Esophagus squamous epithelium (tissue), 5 donors: ENCODE measurements around the gene APMAP. TPM values are rescaled to one million over a fixed set of nuclear protein-coding genes. Genes with fewer than 3 reads are reported as not detected.

Experiments
- DNase-seq: peaks from one replicate; lab custom pipeline; 2025; lab: John Stamatoyannopoulos, UW
- H3K27ac ChIP-seq, 4 donors: fragments of 200-600 bp; sonication (generic); one replicate each; pipeline ENCODE4 v1.5.1; 2016 to 2019; ENCODE audit warnings: mild to moderate bottlenecking in 1 of 4
- H3K27me3 ChIP-seq, 4 donors: fragments of 200-600 bp; sonication (generic); 1 replicate in 3 of 4; 2 replicates in 1 of 4; pipeline versions ENCODE4 v1.5.1 to v1.6.0; 2017 to 2021; ENCODE audit warnings: antibody characterized with exemption in 1 of 4
- H3K36me3 ChIP-seq, 3 donors: fragments of 200-600 bp; sonication (generic); one replicate each; pipeline ENCODE4 v1.5.1; 2016 to 2019
- H3K4me1 ChIP-seq, 3 donors: fragments of 200-600 bp; sonication (generic); one replicate each; pipeline ENCODE4 v1.5.1; 2017 to 2019
- H3K4me3 ChIP-seq, 4 donors: fragments of 200-600 bp; sonication (generic); 1 replicate in 3 of 4; 2 replicates in 1 of 4; pipeline ENCODE4 v1.5.1; 2016 to 2019; ENCODE audit warnings: mild to moderate bottlenecking in 2 of 4, moderate library complexity in 1 of 4
- H3K9me3 ChIP-seq, 3 donors: fragments of 200-600 bp; sonication (generic); one replicate each; pipeline ENCODE4 v1.5.1; 2016 to 2019
- POLR2A ChIP-seq, 4 donors: fragments of 450-650 bp; IDR thresholded peaks; one replicate each; pipeline ENCODE4 v1.6.1; 2017; ENCODE audit warnings: antibody characterized with exemption in 4 of 4, mild to moderate bottlenecking in 4 of 4, moderate library complexity in 3 of 4
- WGBS, 2 donors: methylation state at CpG; one replicate each; pipeline ENCODE4 v1.1.5; 2018; 5-methylcytosine and 5-hydroxymethylcytosine counted together
- intact Hi-C: fragments of 100-400 bp; cut with DNase I; formaldehyde crosslinking; loops from one replicate; pipeline ENCODE4 v1.15.0; 2022
- small RNA-seq, 4 donors: library from RNA; depleted of rRNA; stranded (forward); fragments of <200 nt; gene quantifications; one replicate each; pipeline ENCODE3, GENCODE V24; 2016
- total RNA-seq, 4 donors: library from RNA; depleted of rRNA; stranded (reverse); fragments of >200 nt; gene quantifications; one replicate each; pipeline ENCODE4 v1.1.0, GENCODE V29; 2016
- TF ChIP-seq, protein P1 (sequence below), 6 experiments: fragments of 450-650 bp in 4 of 6; fragments of 200-600 bp in 2 of 6; sonication (generic) in 2 of 6; IDR thresholded peaks; one replicate each; pipeline ENCODE4 v1.5.1; 2016 to 2019; ENCODE audit warnings: antibody characterized with exemption in 6 of 6, mild to moderate bottlenecking in 4 of 6, moderate library complexity in 4 of 6
- donor health status: DM: yes; HTN: yes; CAD: no.

APMAP gene
- total RNA-seq, 4 donors from 2014 or later, result 16.7 to 38.4 (median 25.6) TPM

DNA sequence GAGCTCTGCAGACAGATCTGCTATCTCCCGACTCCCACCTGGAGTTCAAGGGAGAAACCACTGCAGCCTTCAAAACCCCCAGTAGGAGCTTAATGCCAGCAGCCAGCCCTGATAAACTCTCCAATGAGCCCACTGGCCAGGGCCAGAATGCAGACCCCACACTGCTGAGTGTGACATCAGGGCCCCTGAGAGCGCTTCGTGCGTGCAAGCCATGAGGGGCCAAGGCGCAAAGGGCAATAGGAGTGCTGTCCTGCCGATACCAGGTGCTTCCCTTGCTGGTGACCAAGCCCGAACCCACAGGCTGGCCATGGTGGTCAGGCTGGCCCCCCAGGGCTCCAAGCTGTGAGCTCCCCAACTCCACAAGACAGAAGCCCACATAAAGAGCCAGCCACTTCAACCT is 76.7 kb downstream of the APMAP start:
- H3K4me3 ChIP-seq, result no peak overlapping the region
- WGBS, 2 donors, result 94% methylated on average over 3 of the region's 7 CpGs; no CpG with 5 or more reads in 1 of the 2 donors
- H3K9me3 ChIP-seq, result no peaks in the 10 kb centered on the region
- TF ChIP-seq POLR2A (IDR thresholded peaks at IDR 0.05), result no peak
- TF ChIP-seq, protein P1, sequence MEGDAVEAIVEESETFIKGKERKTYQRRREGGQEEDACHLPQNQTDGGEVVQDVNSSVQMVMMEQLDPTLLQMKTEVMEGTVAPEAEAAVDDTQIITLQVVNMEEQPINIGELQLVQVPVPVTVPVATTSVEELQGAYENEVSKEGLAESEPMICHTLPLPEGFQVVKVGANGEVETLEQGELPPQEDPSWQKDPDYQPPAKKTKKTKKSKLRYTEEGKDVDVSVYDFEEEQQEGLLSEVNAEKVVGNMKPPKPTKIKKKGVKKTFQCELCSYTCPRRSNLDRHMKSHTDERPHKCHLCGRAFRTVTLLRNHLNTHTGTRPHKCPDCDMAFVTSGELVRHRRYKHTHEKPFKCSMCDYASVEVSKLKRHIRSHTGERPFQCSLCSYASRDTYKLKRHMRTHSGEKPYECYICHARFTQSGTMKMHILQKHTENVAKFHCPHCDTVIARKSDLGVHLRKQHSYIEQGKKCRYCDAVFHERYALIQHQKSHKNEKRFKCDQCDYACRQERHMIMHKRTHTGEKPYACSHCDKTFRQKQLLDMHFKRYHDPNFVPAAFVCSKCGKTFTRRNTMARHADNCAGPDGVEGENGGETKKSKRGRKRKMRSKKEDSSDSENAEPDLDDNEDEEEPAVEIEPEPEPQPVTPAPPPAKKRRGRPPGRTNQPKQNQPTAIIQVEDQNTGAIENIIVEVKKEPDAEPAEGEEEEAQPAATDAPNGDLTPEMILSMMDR (IDR thresholded peaks at IDR 0.05), result no peak
- no peaks in the 10 kb centered on the region for H3K27me3 ChIP-seq
- DNase-seq, result no peak
- peaks cover 0 to 12% (median 4%) of the 10 kb centered on the region in 3 donors for H3K4me1 ChIP-seq
- H3K27ac ChIP-seq, result no peak overlapping the region
- intact Hi-C loops, result no loop called here
- H3K36me3 ChIP-seq, result no peaks in the 10 kb centered on the region

DNA sequence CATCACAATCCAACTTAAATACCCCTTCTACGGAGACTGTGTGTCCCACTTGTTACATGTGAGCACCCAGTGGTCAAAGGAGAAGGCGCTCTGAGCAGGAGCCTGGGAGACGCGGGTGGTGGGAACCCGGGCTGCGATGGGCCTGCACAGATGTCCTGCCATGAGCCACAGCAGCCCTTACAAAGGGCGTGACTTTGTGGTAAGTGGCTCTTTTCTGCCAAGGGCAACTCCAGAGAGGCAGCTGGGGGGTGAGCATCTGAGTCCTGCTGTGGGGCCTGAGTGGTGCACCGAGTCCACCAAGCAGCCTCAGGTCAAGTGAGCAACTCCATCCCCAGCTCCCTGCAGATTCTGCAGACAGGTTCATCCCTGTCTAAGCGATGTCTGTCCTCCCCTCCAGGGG is 77.1 kb downstream of the APMAP start:
- Histone ChIP-seq H3K4me1 (peaks cover 0 to 12% (median 4%) of the 10 kb centered on the region in 3 donors), H3K9me3 (no peaks in the 10 kb centered on the region), H3K27ac (no peak overlapping the region), H3K36me3 (no peaks in the 10 kb centered on the region), H3K27me3 (no peaks in the 10 kb centered on the region), H3K4me3 (no peak overlapping the region)
- intact Hi-C loops, result no loop called here
- no peak for TF ChIP-seq POLR2A (IDR thresholded peaks at IDR 0.05)
- TF ChIP-seq, protein P1 (IDR thresholded peaks at IDR 0.05), result no peak
- no peak for DNase-seq
- WGBS, 2 donors, result 89 to 100% methylated on average over 1 to 7 of the region's 9 CpGs

DNA sequence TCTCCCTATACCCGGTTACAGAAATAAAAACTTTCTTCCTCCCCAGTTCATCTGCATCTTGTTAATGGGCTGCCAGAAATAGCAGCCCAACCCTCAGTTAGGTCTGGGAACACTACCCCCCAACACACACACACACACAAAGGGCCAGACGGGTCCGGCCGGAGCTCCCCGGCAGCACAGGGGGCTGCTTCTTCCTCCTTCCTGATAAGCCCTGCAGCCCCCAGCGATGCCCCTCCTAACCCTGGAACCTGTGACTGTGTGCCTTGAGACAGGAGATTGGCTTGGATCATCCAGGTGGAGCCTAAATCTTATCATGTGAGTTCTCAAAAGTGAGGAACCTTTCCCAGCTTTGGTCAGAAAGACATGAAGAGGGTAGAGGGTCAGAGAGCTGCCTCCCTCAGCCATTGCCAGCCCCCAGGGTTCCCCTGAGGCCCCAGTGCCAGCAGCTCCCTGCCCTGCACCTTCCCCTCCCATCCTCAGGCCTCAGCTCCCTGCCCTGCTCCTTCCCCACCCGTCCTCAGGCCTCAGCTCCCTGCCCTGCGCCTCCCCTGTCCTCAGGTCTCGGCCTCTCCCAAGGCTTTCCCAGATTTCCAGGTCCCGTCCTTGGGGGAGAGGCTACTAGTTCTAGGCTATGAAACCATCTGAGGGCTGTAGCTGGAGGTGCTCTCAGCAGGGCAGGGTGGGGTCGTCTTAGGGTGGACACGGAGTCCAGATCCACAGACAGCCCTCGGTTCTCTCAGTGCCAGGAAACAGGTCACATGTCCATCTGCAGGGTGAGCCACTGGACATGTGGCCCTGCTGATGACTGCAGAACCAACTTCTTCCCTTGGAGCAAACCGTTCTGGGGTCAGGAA is 77.9 kb downstream of the APMAP start:
- no peaks in the 10 kb centered on the region for H3K27me3 ChIP-seq
- H3K27ac ChIP-seq, result no peak overlapping the region
- intact Hi-C loops, result no loop called here
- H3K9me3 ChIP-seq, result no peaks in the 10 kb centered on the region
- DNase-seq, result no peak
- H3K36me3 ChIP-seq, result no peaks in the 10 kb centered on the region
- H3K4me3 ChIP-seq, result no peak overlapping the region
- H3K4me1 ChIP-seq, result peaks cover 0 to 12% (median 4%) of the 10 kb centered on the region in 3 donors
- TF ChIP-seq, protein P1 (IDR thresholded peaks at IDR 0.05), result no peak
- no peak for TF ChIP-seq POLR2A (IDR thresholded peaks at IDR 0.05)
- 74 to 76% methylated on average over 6 to 10 of the region's 14 CpGs for WGBS, 2 donors

DNA sequence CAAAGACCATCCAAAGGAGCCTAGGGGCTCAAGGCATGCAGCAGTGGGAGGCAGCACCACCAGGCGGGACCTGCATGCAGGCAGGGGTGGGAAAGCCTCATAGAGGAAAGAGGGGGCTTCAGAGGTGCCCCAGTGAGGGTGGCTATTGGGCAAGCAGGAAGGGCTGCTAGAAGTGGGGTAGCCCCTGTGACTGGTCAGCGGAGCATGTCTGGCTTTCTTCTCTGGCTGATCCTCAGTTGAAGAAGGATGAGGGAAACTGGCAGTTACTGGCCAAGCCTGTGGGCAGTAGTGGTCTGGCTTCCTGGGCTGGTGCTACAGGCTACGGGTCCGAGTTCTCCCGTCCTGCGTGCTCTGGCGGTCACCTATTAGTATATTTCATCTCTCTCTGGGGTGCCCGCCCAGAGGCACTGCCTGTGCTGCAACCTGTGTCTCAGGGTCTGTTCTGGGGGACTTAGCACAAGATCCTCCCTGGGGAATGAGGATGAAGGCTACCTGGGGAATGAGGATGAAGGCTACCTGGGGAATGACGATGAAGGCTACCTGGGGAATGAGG is 79.4 kb downstream of the APMAP start:
- peaks cover 0 to 2% (median 0%) of the 10 kb centered on the region in 3 donors for H3K4me1 ChIP-seq
- H3K9me3 ChIP-seq, result peaks cover 0 to under 1% (median 0%) of the 10 kb centered on the region in 3 donors
- DNase-seq, result no peak
- no peaks in the 10 kb centered on the region for H3K27me3 ChIP-seq
- no peaks in the 10 kb centered on the region for H3K36me3 ChIP-seq
- intact Hi-C loops, result no loop called here
- WGBS, 2 donors, result 87 to 90% methylated on average over 3 to 7 of the region's 9 CpGs
- no peak for TF ChIP-seq POLR2A (IDR thresholded peaks at IDR 0.05)
- no peak overlapping the region for H3K4me3 ChIP-seq
- no peak overlapping the region for H3K27ac ChIP-seq

Small RNAs within 50 kb of the gene (small RNA-seq; reads per million reads assigned to genes)
- 0 reads per million in 4 donors for gene RNU6-1257P

Other genes starting within 250 kb of the APMAP start
- gene CST7, start 43.5 kb downstream of the APMAP start, total RNA-seq, result 1 to 10 TPM; 2.5 to 6.1 (median 4.1) TPM
- gene ACSS1, start 65.4 kb upstream of the APMAP start, total RNA-seq, result 10 to 100 TPM in 3 of 4 donors, 1 to 10 TPM in 1; 5.8 to 23.5 (median 11.1) TPM
- not detected for gene VSX1, start 89.4 kb upstream of the APMAP start, total RNA-seq
- gene ENTPD6, start 203.0 kb upstream of the APMAP start, total RNA-seq, result 10 to 100 TPM; 26.5 to 48.4 (median 40.2) TPM